Measurements from ENCODE around the gene CDH2. TPM values are rescaled to one million over a fixed set of nuclear protein-coding genes. Genes with fewer than 3 reads are reported as not detected.

The CDH2 gene
- total and polyA plus RNA-seq, 3 experiments from 2014 or later: 0.23 TPM; not detected in 2

DNA sequence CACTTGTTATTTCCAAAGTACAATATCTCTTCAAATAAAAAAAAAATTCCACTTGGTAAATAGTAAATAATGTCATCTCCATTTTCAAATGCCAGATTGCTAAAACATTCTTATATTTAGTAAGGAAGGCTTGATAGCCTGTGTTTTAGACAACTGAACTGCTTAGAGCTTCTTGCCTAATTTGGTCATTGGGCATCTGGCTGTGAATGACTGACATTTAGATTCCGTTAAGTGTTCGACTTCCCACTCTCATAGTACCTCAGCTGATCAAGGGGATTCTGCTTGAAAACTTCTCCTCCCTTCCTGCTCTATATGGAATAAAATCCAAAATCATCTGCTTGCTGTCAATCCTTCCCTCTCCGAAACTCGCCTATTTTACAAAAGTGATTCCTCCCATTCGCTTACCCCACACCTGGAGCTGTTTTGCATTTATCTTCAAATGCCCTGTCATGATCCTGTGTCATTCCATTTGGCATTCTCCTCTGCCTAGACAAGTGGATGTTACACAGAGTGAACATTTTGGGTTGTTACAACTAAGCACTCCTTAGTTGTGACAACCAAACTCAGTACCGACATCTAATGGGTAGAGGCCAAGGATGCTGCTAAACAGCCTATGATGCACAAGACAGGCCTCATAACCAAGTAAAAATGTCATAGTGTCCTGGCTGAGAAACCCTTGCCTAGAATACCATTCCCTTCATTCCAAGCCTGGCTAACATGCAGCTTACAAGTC is 181.0 kb downstream of the CDH2 start:
- DNase-seq: no peak
- Mint-ChIP-seq H3K36me3 (no peaks in the 10 kb centered on the region), H3K4me1 (no peaks in the 10 kb centered on the region), H3K9me3 (peaks cover 6 to 23% (median 16%) of the 10 kb centered on the region in 5 donors), H3K4me3 (no peak overlapping the region), H3K27me3 (no peaks in the 10 kb centered on the region), H3K27ac (no peak overlapping the region)
- Histone ChIP-seq H3K27ac (ENCODE audit: low read depth, low read length) (no peak overlapping the region), H3K9me3 (ENCODE audit: low read length) (no peaks in the 10 kb centered on the region), H3K4me3 (ENCODE audit: low read length) (no peak overlapping the region), H3K27me3 (ENCODE audit: insufficient read depth, low read length, poor library complexity, severe bottlenecking) (no peaks in the 10 kb centered on the region), H3K4me1 (ENCODE audit: insufficient read depth, low read length) (no peaks in the 10 kb centered on the region), H3K36me3 (ENCODE audit: insufficient read depth, low read length) (no peaks in the 10 kb centered on the region)
- POLR2A ChIA-PET: no interaction called here
- CTCF ChIA-PET: interaction anchor here (0.7 kb wide), 1 partner anchor 57 kb away, joined by 3 read pairs; no protein-coding TSS in a partner anchor

DNA sequence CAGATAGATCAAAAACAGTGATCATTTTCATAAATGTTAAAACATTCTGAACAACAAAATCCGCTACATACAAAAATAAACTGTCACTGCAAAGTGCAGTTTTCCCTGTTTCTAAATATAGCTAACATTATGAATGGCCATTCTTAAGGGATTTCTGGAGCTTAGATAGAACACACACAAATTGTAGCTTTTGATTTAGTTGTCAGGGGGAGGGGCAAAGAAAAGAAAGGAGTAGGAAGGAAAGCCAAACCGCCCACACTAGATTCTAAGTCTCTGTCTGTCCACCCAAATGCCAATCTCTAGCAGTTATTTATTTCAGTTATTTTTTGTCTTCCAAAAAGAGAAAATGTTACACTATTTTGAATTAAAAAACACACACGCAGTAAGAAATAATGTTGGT is 182.4 kb downstream of the CDH2 start:
- Mint-ChIP-seq H3K4me1 (no peaks in the 10 kb centered on the region), H3K27me3 (no peaks in the 10 kb centered on the region), H3K27ac (no peak overlapping the region), H3K9me3 (peaks cover 6 to 23% (median 16%) of the 10 kb centered on the region in 5 donors), H3K36me3 (no peaks in the 10 kb centered on the region), H3K4me3 (no peak overlapping the region)
- H3K27me3 ChIP-seq (ENCODE audit: insufficient read depth, low read length, poor library complexity, severe bottlenecking): no peaks in the 10 kb centered on the region
- H3K27ac ChIP-seq (ENCODE audit: low read depth, low read length): no peak overlapping the region
- no peaks in the 10 kb centered on the region for H3K9me3 ChIP-seq (ENCODE audit: low read length)
- no peaks in the 10 kb centered on the region for H3K4me1 ChIP-seq (ENCODE audit: insufficient read depth, low read length)
- DNase-seq: no peak
- no peak overlapping the region for H3K4me3 ChIP-seq (ENCODE audit: low read length)
- POLR2A ChIA-PET: no interaction called here
- H3K36me3 ChIP-seq (ENCODE audit: insufficient read depth, low read length): no peaks in the 10 kb centered on the region
- CTCF ChIA-PET: no interaction called here

DNA sequence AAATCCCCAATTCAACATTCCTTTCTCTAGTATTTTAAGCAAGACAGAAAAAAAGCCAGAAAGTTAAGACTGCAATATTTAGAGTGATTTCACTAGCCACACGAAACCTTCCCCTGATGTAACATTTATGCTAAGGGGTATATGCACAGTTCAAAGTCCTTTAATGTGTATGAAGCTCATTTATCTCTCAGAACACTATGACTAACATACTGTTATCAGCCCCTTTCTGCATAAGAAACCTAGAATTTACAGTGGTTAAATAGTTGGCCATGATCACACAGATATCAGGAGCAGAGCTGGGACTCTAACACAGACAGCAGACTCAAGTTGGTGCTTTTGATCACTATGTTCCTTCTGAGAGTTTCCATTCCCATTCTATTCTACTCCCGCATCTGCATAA is 185.5 kb downstream of the CDH2 start:
- Mint-ChIP-seq H3K4me3 (no peak overlapping the region), H3K36me3 (no peaks in the 10 kb centered on the region), H3K27ac (no peak overlapping the region), H3K4me1 (no peaks in the 10 kb centered on the region), H3K9me3 (peaks cover 2 to 18% (median 4%) of the 10 kb centered on the region in 5 donors), H3K27me3 (no peaks in the 10 kb centered on the region)
- POLR2A ChIA-PET: no interaction called here
- DNase-seq: no peak
- H3K27ac ChIP-seq (ENCODE audit: low read depth, low read length): no peak overlapping the region
- H3K36me3 ChIP-seq (ENCODE audit: insufficient read depth, low read length): no peaks in the 10 kb centered on the region
- no peak overlapping the region for H3K4me3 ChIP-seq (ENCODE audit: low read length)
- H3K4me1 ChIP-seq (ENCODE audit: insufficient read depth, low read length): no peaks in the 10 kb centered on the region
- H3K27me3 ChIP-seq (ENCODE audit: insufficient read depth, low read length, poor library complexity, severe bottlenecking): no peaks in the 10 kb centered on the region
- no peaks in the 10 kb centered on the region for H3K9me3 ChIP-seq (ENCODE audit: low read length)
- CTCF ChIA-PET: no interaction called here

DNA sequence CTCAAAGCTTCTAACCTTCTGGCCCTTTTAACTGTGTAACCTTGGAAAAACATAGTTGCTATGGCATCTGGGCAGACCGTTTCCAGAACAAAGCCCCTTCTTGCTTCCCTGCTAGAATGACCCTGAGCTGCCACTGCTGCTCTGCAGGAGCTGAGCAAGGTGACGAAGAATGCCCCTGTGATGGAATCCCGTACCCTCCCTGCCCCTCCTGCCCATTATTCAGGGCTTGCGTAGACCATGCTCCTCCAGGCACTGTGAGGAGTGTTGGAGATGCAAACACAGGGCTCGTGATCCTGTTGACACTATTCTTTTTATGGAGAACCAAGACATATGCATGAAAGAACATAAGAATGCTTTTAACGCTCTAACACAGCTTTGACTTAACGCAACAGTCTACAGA is 191.1 kb downstream of the CDH2 start:
- POLR2A ChIA-PET: no interaction called here
- CTCF ChIA-PET: no interaction called here
- DNase-seq: no peak
- Mint-ChIP-seq H3K4me3 (no peak overlapping the region), H3K36me3 (peaks cover 0 to 1% (median 0%) of the 10 kb centered on the region in 3 donors), H3K27me3 (no peaks in the 10 kb centered on the region), H3K4me1 (no peaks in the 10 kb centered on the region), H3K9me3 (peaks cover 0 to 17% (median 3%) of the 10 kb centered on the region in 5 donors), H3K27ac (no peak overlapping the region)
- no peaks in the 10 kb centered on the region for H3K27me3 ChIP-seq (ENCODE audit: insufficient read depth, low read length, poor library complexity, severe bottlenecking)
- no peaks in the 10 kb centered on the region for H3K9me3 ChIP-seq (ENCODE audit: low read length)
- H3K4me3 ChIP-seq (ENCODE audit: low read length): no peak overlapping the region
- no peaks in the 10 kb centered on the region for H3K4me1 ChIP-seq (ENCODE audit: insufficient read depth, low read length)
- H3K36me3 ChIP-seq (ENCODE audit: insufficient read depth, low read length): no peaks in the 10 kb centered on the region
- no peak overlapping the region for H3K27ac ChIP-seq (ENCODE audit: low read depth, low read length)

GRCh38 chr18:27983780-27984179 is 193.2 kb downstream of the CDH2 start:
- Histone ChIP-seq H3K9me3 (ENCODE audit: low read length) (no peaks in the 10 kb centered on the region), H3K36me3 (ENCODE audit: insufficient read depth, low read length) (no peaks in the 10 kb centered on the region), H3K4me3 (ENCODE audit: low read length) (no peak overlapping the region), H3K27ac (ENCODE audit: low read depth, low read length) (no peak overlapping the region), H3K27me3 (ENCODE audit: insufficient read depth, low read length, poor library complexity, severe bottlenecking) (no peaks in the 10 kb centered on the region), H3K4me1 (ENCODE audit: insufficient read depth, low read length) (no peaks in the 10 kb centered on the region)
- Mint-ChIP-seq H3K27ac (no peak overlapping the region), H3K27me3 (no peaks in the 10 kb centered on the region), H3K9me3 (peaks cover 0 to 24% (median 4%) of the 10 kb centered on the region in 5 donors), H3K36me3 (peaks cover 0 to 1% (median 0%) of the 10 kb centered on the region in 3 donors), H3K4me3 (no peak overlapping the region), H3K4me1 (no peaks in the 10 kb centered on the region)
- CTCF ChIA-PET: no interaction called here
- DNase-seq: no peak
- POLR2A ChIA-PET: no interaction called here

DNA sequence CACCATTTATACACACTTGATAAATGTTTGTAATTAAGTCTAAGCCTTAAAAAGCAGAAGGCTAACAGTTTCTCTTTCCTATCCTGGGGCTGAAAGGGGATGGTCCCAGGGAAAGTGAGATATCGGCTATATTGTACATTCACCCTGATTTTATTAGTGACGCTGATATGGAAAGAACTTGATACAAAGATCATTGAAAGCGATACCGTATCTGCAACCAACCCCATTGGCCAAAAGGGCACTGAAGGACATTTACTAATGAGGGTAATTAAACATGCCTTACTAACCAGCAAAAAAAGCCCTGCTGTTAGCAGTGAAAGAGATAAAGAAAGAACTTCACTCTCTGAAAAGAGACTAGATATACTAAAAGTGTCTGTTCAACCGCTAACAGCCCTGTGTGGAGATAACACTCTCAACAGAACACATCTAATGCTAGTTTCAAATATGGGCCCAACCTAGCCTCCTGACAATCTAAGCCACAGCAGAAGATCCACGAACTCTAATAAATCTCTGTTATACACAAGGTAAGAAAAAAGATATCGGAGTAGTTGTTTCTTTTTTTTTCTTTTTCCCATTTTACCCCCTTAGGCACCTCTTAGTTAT is 200.0 kb downstream of the CDH2 start:
- H3K27me3 Mint-ChIP-seq: no peaks in the 10 kb centered on the region
- no peak for DNase-seq
- no peak overlapping the region for H3K27ac Mint-ChIP-seq
- ChIA-PET POLR2A (no interaction called here), CTCF (no interaction called here)
- H3K36me3 ChIP-seq (ENCODE audit: insufficient read depth, low read length): no peaks in the 10 kb centered on the region
- H3K4me1 ChIP-seq (ENCODE audit: insufficient read depth, low read length): no peaks in the 10 kb centered on the region
- H3K9me3 Mint-ChIP-seq: peaks cover 0 to 31% (median 12%) of the 10 kb centered on the region in 5 donors
- no peaks in the 10 kb centered on the region for H3K9me3 ChIP-seq (ENCODE audit: low read length)
- no peak overlapping the region for H3K27ac ChIP-seq (ENCODE audit: low read depth, low read length)
- no peak overlapping the region for H3K4me3 Mint-ChIP-seq
- no peaks in the 10 kb centered on the region for H3K27me3 ChIP-seq (ENCODE audit: insufficient read depth, low read length, poor library complexity, severe bottlenecking)
- H3K4me1 Mint-ChIP-seq: no peaks in the 10 kb centered on the region
- no peaks in the 10 kb centered on the region for H3K36me3 Mint-ChIP-seq
- no peak overlapping the region for H3K4me3 ChIP-seq (ENCODE audit: low read length)

- ChIA-PET POLR2A (no interaction called here), CTCF (no interaction called here)
- no peak overlapping the region for H3K27ac ChIP-seq (ENCODE audit: low read depth, low read length)
- H3K4me1 ChIP-seq (ENCODE audit: insufficient read depth, low read length): no peaks in the 10 kb centered on the region
- Mint-ChIP-seq H3K4me3 (no peak overlapping the region), H3K27ac (no peak overlapping the region), H3K4me1 (no peaks in the 10 kb centered on the region), H3K27me3 (no peaks in the 10 kb centered on the region), H3K9me3 (peaks cover 1 to 41% (median 5%) of the 10 kb centered on the region in 5 donors), H3K36me3 (no peaks in the 10 kb centered on the region)
- no peak for DNase-seq
- H3K27me3 ChIP-seq (ENCODE audit: insufficient read depth, low read length, poor library complexity, severe bottlenecking): no peaks in the 10 kb centered on the region
- H3K9me3 ChIP-seq (ENCODE audit: low read length): no peaks in the 10 kb centered on the region
- H3K36me3 ChIP-seq (ENCODE audit: insufficient read depth, low read length): no peaks in the 10 kb centered on the region
- H3K4me3 ChIP-seq (ENCODE audit: low read length): no peak overlapping the region
Measured at GRCh38 chr18:27970321-27970720, 206.6 kb downstream of the CDH2 start.

DNA sequence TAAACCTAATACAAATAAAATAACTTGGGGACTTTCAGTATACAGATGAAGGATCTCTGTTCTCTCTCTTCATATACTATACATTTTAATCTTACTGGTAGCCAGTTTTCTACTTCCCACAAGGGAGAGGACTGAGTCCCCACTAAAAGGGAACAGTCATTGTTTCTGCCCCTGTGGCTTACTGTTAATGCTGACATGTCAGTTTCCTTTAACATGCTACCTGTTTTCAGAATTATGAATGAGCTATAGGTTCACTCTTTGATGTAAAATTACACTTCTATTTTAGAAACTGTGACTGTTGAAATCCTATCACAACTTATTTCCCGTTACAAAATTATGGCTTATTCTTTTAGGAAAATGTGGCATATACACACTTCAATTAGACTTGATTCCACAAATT is 207.7 kb downstream of the CDH2 start:
- ChIA-PET POLR2A (no interaction called here), CTCF (no interaction called here)
- no peak overlapping the region for H3K27ac ChIP-seq (ENCODE audit: low read depth, low read length)
- no peaks in the 10 kb centered on the region for H3K27me3 ChIP-seq (ENCODE audit: insufficient read depth, low read length, poor library complexity, severe bottlenecking)
- H3K4me1 ChIP-seq (ENCODE audit: insufficient read depth, low read length): no peaks in the 10 kb centered on the region
- no peaks in the 10 kb centered on the region for H3K36me3 ChIP-seq (ENCODE audit: insufficient read depth, low read length)
- Mint-ChIP-seq H3K27me3 (no peaks in the 10 kb centered on the region), H3K36me3 (no peaks in the 10 kb centered on the region), H3K27ac (no peak overlapping the region), H3K4me1 (no peaks in the 10 kb centered on the region), H3K9me3 (peaks cover 1 to 48% (median 5%) of the 10 kb centered on the region in 5 donors), H3K4me3 (no peak overlapping the region)
- H3K4me3 ChIP-seq (ENCODE audit: low read length): no peak overlapping the region
- H3K9me3 ChIP-seq (ENCODE audit: low read length): no peaks in the 10 kb centered on the region
- DNase-seq: no peak

Measured in CD8-positive, alpha-beta memory T cell (primary cell).